Stimulated activated CD4-positive, alpha-beta T cell treated with anti-CD3 and anti-CD28 coated beads, Interleukin-15, amount 100 ng/mL, for 48 hours (primary cell): ENCODE measurements around the gene ZNRF3.

Experiments used
- DNase-seq, 2 donors: peaks; one replicate each; pipeline ENCODE4 v3.0.0-alpha.2; 2020; ENCODE audit warnings: low read depth in 2 of 2

The ZNRF3 gene

DNA sequence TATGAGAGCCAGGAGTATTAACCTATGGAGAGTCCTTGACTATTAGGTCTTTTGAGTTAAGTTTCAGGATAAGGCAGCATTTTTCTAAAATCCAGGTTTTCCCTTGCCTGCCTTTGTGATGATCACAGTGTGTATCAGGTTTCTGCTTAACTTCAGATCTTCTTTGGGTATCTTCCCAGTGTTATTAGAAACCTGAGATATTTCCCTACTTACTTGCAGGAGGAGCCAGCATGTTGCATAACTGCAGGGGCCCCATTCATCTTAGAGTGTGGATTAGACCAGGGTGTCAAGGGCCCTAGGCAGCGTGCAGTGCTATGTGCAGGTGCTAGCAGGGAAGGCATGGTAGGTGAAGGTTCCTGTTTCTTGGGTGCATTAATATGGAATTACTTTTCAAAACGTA is 69.5 kb downstream of the ZNRF3 start:
- no peak for DNase-seq

GRCh38 chr22:28953403-28953802 is 70.0 kb downstream of the ZNRF3 start:
- no peak for DNase-seq

DNA sequence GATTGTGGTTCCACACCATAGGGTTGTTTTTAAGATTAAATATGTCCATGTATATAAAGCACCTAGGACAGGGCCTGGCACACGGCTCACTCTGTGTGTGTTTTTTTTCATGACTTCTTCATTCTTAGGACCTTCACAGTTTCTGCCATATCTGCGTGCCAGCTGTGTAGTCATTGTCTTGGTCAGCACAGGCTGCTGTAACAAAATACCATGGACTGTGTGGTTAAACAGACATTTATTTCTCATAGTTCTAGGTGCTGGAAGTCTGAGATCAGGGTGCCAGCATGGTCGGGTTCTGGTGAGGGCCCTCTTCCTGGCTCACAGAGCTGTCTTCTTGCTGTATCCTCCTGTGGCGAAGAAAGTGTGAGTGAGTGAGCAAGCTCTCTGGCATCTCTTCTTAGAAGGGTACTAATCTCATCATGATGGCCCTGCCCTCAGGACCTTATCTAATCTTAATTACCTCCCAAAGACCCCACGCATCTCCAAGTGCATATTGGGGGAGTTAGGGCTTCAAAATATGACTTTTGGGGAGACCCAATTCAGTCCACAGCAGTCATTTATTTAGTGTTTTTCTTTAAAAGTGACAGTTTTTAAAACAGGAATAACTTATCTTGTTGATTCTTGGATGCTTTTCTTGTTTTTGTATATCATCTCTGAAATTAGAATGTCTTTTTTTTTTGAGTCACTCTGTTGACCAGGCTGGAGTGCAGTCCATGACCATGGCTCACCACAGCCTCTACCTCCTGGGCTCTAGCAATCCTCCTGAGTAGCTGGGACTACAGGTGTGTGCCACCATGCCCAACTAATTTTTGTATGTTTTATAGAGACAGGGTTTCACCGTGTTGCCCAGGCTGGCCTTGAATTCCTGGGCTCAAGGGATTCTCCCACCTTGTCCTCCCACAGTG is 70.9 kb downstream of the ZNRF3 start:
- DNase-seq = no peak

- peak; percentile 70 to 73 for DNase-seq
These were observed 72.4 kb downstream of the ZNRF3 start for GRCh38 chr22:28955817-28956216.

- DNase-seq = no peak
These were observed 73.1 kb downstream of the ZNRF3 start for GRCh38 chr22:28956506-28956905.

DNA sequence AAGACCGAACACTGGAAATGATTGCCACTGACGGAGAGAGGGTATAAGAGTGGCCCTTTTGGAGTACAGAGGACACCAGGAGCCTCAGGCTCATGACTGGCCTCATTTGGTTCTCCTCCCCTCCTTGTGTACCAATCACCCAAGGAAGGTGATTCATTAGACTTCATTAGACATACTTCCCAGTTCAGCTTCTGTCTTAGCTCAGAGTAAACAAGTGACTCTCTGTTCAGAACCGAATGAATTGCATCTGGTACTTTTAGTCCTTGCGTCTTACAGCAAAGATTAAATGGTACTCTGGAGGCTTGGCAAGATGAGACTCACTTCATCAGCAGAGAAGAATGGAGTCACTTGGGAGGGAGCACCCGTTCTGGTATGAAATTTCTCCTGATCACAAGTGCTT is 75.2 kb downstream of the ZNRF3 start:
- no peak for DNase-seq

GRCh38 chr22:28962042-28962554 is 78.7 kb downstream of the ZNRF3 start:
- DNase-seq = no peak

DNA sequence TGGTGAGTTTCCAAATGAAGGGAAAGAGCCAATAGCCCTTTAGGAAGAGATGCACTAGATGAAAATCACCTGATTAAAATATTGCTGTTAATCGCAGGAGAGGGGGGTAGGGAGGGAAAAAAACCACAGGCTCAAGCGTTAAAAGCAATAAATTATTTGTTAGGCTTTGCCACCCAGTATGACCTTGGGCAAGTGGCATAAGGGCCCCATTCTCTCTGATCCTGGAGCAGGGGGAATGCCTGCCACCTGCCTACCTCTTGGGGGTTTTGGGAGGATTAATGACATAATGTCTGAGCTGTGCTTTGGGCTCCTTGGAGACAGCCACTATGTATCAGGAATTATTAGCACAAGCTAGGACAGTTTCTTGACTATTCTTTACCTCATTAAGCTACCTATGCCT is 80.0 kb downstream of the ZNRF3 start:
- no peak for DNase-seq

DNA sequence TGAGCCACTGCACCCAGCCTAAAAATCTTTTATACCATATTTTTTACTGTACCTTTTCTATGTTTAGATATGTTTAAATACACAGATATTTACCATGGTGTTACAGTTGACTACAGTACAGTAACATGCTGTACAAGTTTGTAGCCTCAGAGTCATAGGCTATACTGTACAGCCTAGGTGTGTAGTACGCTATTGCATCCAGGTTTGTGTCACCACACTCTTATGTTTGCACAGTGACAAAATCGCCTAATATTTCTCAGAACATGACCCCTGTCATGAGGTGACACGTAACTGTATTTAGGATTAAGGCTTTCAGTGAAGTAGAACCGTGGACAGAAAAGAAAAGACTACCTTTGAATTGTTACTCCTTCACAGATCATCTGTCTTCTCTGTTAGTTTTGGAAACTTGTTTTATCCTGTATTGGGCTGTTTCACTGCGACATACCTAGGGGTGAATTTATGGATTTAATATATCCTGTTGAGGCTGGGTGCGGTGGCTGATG is 83.8 kb downstream of the ZNRF3 start:
- DNase-seq = no peak

GRCh38 chr22:28967969-28968368 is 84.6 kb downstream of the ZNRF3 start:
- DNase-seq = no peak

- no peak for DNase-seq
These were observed 86.2 kb downstream of the ZNRF3 start for GRCh38 chr22:28969401-28970168.

DNA sequence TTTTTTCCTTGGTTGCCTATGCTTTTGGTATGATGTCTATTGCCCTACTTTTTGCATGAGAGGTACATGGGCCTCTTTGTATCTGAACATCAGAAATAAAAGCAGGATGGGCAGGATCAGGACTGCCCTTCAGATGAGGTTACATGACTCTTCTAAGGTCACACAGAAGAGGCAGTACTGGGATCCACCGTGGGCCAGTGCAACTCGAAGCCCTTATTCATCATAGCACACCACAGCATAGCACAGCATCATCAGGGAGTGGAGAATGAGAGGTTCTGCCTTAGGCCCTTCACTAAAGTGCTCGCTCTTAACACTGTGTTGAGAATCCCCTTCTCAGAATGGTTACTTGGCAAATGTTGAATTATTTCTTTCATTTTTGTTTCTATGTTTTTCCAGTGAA is 90.0 kb downstream of the ZNRF3 start:
- no peak for DNase-seq

GRCh38 chr22:28977060-28977459 is 93.7 kb downstream of the ZNRF3 start:
- no peak for DNase-seq

DNA sequence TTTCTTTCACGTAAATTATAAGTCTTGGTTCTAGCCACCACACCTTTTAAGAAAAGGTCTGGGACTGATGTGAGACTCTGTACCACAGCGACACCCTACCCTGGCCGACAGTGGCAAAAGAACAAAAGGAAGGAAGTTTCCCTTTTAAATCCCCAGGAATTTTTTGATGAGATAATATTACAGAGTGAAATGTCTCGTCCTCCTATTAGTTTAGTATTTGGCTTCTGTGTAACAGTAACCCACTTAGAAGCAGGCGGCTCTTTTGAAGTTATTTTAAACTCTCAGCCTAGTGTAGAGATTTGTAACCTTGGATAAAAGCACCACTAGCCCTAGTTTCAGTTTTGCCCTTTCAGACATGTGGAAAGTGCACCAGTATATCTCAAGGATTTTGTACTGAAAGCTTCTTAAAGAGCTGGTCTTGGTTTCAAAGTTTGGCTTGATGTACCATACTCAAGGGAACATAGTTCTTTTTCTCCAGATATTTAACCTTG is 94.2 kb downstream of the ZNRF3 start:
- DNase-seq = no peak

DNA sequence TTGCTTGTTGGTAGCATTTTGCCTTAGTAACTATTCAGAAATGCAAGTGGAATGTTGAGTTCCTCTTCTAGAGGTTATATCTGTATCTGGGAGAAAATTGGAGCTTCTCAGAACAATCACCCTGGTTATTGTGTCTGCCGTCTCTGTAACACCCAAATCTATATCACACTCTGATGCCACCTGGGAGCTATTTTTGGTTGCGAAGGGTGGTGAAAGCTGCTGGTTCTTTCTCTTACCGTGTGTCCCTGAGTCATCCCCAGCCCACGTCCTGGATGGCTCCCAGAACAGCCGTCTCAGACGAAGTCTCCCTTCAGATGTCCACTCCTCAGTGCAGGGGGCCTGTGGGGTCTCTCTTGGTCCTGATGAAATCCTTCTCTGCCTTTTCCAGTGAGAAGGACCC is 94.8 kb downstream of the ZNRF3 start:
- no peak for DNase-seq

- DNase-seq = no peak
These were observed 95.8 kb downstream of the ZNRF3 start for GRCh38 chr22:28978863-28979796.

- DNase-seq = no peak
These were observed 97.0 kb downstream of the ZNRF3 start for GRCh38 chr22:28980326-28980725.

GRCh38 chr22:28981818-28982499 is 98.6 kb downstream of the ZNRF3 start:
- DNase-seq = no peak

DNA sequence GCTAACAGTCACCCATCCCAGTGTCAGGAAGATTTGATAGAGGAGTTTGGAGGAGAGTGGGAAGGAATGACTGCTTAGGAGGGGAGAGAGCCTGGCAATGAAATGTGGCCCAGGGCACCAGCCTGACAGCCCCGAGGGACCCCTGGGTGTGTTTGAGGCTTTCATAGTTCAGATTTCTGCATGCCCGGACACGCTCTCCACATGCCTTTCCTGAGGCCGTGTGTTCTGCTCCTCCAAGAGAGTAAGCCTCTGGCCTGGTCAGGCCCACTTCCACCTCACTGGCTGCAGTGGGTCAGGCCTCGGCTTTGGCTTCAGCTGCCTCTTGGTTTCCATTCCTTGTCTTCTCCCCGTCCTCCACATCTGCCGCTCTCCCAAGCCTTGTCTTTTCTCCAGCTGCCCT is 99.8 kb downstream of the ZNRF3 start:
- DNase-seq = no peak

DNA sequence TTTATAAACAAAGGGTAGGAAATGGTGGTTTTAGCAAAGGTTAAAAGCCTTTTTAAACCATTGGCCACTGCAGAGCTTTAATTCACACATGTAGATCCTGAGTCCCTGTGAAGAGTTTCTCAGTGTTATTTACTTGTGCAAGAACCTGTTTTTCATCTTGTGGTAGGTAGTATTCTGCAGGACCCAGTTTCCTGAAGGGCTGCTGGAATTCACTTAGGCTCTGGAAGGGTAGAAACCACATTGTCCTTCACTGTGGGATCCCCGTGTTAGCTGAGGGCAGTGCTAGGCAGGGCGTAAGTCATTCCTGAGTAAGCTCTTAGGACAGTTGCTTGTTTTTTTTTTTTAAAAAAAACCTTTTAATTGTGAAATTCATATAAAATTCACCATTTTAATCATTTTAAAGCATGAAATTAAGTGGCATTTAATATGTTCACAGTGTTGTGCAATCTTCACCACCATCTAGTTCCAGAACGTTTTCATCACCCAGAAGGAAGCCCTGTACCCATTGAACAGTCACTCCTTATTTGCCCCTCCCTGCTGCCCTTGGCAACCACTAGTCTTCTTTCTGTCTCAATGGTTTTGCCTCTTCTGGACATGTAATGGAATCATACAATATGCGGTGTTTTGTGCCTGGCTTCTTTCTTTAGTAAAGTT is 100.5 kb downstream of the ZNRF3 start:
- no peak for DNase-seq
